HUES6 (cell line): ENCODE results near the gene TOP3A.

Source experiments
- H3K27ac ChIP-seq: 2 replicates; pipeline ENCODE4 v1.7.0; 2013; ENCODE audit warnings: low read depth, mild to moderate bottlenecking, low read length, inconsistent platforms
- H3K27me3 ChIP-seq: 2 replicates; pipeline ENCODE4 v1.6.1; 2013; ENCODE audit warnings: low read length; ENCODE audit not compliant: control insufficient read depth, insufficient read depth
- H3K36me3 ChIP-seq: 2 replicates; pipeline ENCODE4 v1.6.1; 2013; ENCODE audit warnings: low read length; ENCODE audit not compliant: control insufficient read depth, insufficient read depth
- H3K4me1 ChIP-seq: 2 replicates; pipeline ENCODE4 v1.6.1; 2013; ENCODE audit warnings: low read length; ENCODE audit not compliant: control insufficient read depth, insufficient read depth
- H3K4me3 ChIP-seq: 2 replicates; pipeline ENCODE4 v1.5.1; 2013; ENCODE audit warnings: low read depth, low read length
- H3K9ac ChIP-seq: one replicate; pipeline ENCODE4 v1.6.1; 2013; ENCODE audit warnings: mild to moderate bottlenecking, low read length
- H3K9me3 ChIP-seq: 2 replicates; pipeline ENCODE4 v1.6.1; 2013; ENCODE audit warnings: low read depth, low read length; ENCODE audit not compliant: control insufficient read depth, insufficient read depth

TOP3A gene

GRCh38 chr17:18314731-18315561, at the start of gene TOP3A, which contains the start of gene SMCR8:
TSS of gene TOP3A (minus strand) at chr17:18314994. CDS start at chr17:18314778, 216 bp downstream.
TSS of gene SMCR8 (plus strand) at chr17:18315293. CDS start at chr17:18315790, 497 bp downstream.
- Histone ChIP-seq H3K36me3 (peaks cover 50% of the 10 kb centered on the region), H3K4me1 (peaks cover 19% of the 10 kb centered on the region)

GRCh38 chr17:18364166-18364565, 49.4 kb upstream of the TOP3A start:
- peaks cover 3% of the 10 kb centered on the region; the same call in 1 of the 2 replicates for H3K4me1 ChIP-seq

More at GRCh38 chr17:18314731-18315561, at the start of gene TOP3A, which contains the start of gene SMCR8:
- no peaks in the 10 kb centered on the region for H3K9me3 ChIP-seq
- H3K27ac ChIP-seq: peak within 1 kb of the TSS; percentile 87
- peak within 1 kb of the TSS; percentile 90 for H3K4me3 ChIP-seq
- peak within 1 kb of the TSS; percentile 92 for H3K9ac ChIP-seq
- H3K27me3 ChIP-seq: no peaks in the 10 kb centered on the region

GRCh38 chr17:18363101-18364049, 48.6 kb upstream of the TOP3A start, which contains the start of gene SHMT1:
TSS of gene SHMT1 (minus strand) at chr17:18363550. CDS start at chr17:18355981, 7,569 bp downstream.
- Histone ChIP-seq H3K27me3 (no peaks in the 10 kb centered on the region), H3K4me1 (peaks cover 3% of the 10 kb centered on the region; the same call in 1 of the 2 replicates), H3K4me3 (peak within 1 kb of the TSS; percentile 97), H3K9me3 (no peaks in the 10 kb centered on the region), H3K36me3 (peaks cover 18% of the 10 kb centered on the region), H3K27ac (peak within 1 kb of the TSS; percentile 85; the same call in 1 of the 2 replicates), H3K9ac (peak within 1 kb of the TSS; percentile 84)

More at GRCh38 chr17:18364166-18364565, 49.4 kb upstream of the TOP3A start:
- Histone ChIP-seq H3K9ac (no peak overlapping the region), H3K36me3 (peaks cover 10% of the 10 kb centered on the region), H3K4me3 (no peak overlapping the region), H3K27me3 (no peaks in the 10 kb centered on the region), H3K9me3 (no peaks in the 10 kb centered on the region), H3K27ac (no peak overlapping the region)

- peak overlapping the region; percentile 85; the same call in 1 of the 2 replicates for H3K27ac ChIP-seq
- peak overlapping the region; percentile 97 for H3K4me3 ChIP-seq
Measured at GRCh38 chr17:18362698-18363100, 47.9 kb upstream of the TOP3A start.

GRCh38 chr17:18361837-18362697, 47.3 kb upstream of the TOP3A start:
- Histone ChIP-seq H3K27ac (peak overlapping the region; percentile 85; the same call in 1 of the 2 replicates), H3K36me3 (peaks cover 25% of the 10 kb centered on the region), H3K9me3 (no peaks in the 10 kb centered on the region), H3K4me1 (peaks cover 3% of the 10 kb centered on the region; the same call in 1 of the 2 replicates), H3K27me3 (no peaks in the 10 kb centered on the region), H3K9ac (peak overlapping the region; percentile 84), H3K4me3 (peak overlapping the region; percentile 97)

More at GRCh38 chr17:18362698-18363100, 47.9 kb upstream of the TOP3A start:
- Histone ChIP-seq H3K4me1 (peaks cover 3% of the 10 kb centered on the region; the same call in 1 of the 2 replicates), H3K27me3 (no peaks in the 10 kb centered on the region), H3K9ac (peak overlapping the region; percentile 84), H3K36me3 (peaks cover 20% of the 10 kb centered on the region), H3K9me3 (no peaks in the 10 kb centered on the region)

- H3K36me3 ChIP-seq: peaks cover 35% of the 10 kb centered on the region
- H3K4me1 ChIP-seq: peaks cover 3% of the 10 kb centered on the region; the same call in 1 of the 2 replicates
- no peak overlapping the region for H3K4me3 ChIP-seq
- H3K27me3 ChIP-seq: no peaks in the 10 kb centered on the region
- no peaks in the 10 kb centered on the region for H3K9me3 ChIP-seq
- H3K27ac ChIP-seq: no peak overlapping the region
- no peak overlapping the region for H3K9ac ChIP-seq
Measured at GRCh38 chr17:18360518-18360917, 45.7 kb upstream of the TOP3A start.

GRCh38 chr17:18356624-18357023, 41.8 kb upstream of the TOP3A start:
- H3K4me1 ChIP-seq: no peaks in the 10 kb centered on the region
- peaks cover 62% of the 10 kb centered on the region for H3K36me3 ChIP-seq
- H3K27ac ChIP-seq: no peak overlapping the region
- H3K4me3 ChIP-seq: no peak overlapping the region
- H3K27me3 ChIP-seq: no peaks in the 10 kb centered on the region
- H3K9me3 ChIP-seq: no peaks in the 10 kb centered on the region
- no peak overlapping the region for H3K9ac ChIP-seq

- Histone ChIP-seq H3K9me3 (no peaks in the 10 kb centered on the region), H3K27me3 (no peaks in the 10 kb centered on the region), H3K27ac (no peak overlapping the region), H3K36me3 (peaks cover 60% of the 10 kb centered on the region), H3K4me1 (no peaks in the 10 kb centered on the region), H3K4me3 (no peak overlapping the region), H3K9ac (no peak overlapping the region)
Measured at GRCh38 chr17:18353541-18353940, 38.7 kb upstream of the TOP3A start.

GRCh38 chr17:18344021-18344420, 29.2 kb upstream of the TOP3A start:
- Histone ChIP-seq H3K36me3 (peaks cover 95% of the 10 kb centered on the region), H3K27ac (no peak overlapping the region), H3K4me1 (no peaks in the 10 kb centered on the region), H3K9me3 (peaks cover 4% of the 10 kb centered on the region; the same call in 1 of the 2 replicates), H3K4me3 (no peak overlapping the region), H3K27me3 (no peaks in the 10 kb centered on the region), H3K9ac (no peak overlapping the region)

- no peaks in the 10 kb centered on the region for H3K27me3 ChIP-seq
- H3K4me3 ChIP-seq: no peak overlapping the region
- no peaks in the 10 kb centered on the region for H3K4me1 ChIP-seq
- H3K9ac ChIP-seq: no peak overlapping the region
- no peak overlapping the region for H3K27ac ChIP-seq
- peaks cover 4% of the 10 kb centered on the region; the same call in 1 of the 2 replicates for H3K9me3 ChIP-seq
- H3K36me3 ChIP-seq: peaks cover 80% of the 10 kb centered on the region
Measured at GRCh38 chr17:18339933-18340332, 25.1 kb upstream of the TOP3A start.
